GM19397 (cell line): ENCODE data around the gene TRO.

Experiments used
- ATAC-seq: cut with Tn5 transposase; IDR thresholded peaks from one replicate; pipeline ENCODE4 v1.9.1; 2021; ENCODE audit warnings: mild to moderate bottlenecking, moderate library complexity; ENCODE audit not compliant: unreplicated experiment

TRO gene

DNA sequence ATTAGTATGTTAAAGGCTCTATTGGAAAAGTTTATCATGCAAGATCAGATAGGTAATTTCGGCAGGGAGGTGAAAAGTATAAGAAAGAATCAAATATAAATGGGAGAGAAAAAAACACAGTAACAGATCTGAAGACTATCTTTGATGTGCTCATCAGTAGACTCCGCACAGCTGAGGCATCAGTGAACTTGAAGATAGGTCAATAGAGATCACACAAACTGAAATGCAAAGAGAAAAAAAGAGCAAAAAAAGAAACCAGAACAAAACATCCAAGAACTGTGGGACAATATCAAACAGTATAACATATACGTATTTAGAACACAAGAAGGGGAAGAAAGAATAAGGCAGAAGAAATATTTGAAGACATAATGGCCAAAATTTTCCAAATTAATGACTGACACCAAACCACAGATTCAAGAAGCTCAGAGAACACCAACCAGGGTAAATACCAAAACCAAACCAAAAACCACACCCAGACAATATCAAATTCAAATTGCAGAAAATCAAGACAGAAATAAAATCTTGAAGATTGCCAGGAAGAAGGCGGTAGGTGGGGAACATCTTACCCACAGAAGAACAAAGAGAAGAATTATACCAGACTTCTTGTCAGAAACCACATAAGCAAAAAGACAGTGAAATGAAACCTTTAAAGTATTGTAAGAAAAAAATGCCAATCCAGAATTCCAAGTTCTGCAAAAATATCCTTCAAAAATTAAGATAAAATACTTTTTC is 44.3 kb downstream of the TRO start:
- no peak for ATAC-seq

DNA sequence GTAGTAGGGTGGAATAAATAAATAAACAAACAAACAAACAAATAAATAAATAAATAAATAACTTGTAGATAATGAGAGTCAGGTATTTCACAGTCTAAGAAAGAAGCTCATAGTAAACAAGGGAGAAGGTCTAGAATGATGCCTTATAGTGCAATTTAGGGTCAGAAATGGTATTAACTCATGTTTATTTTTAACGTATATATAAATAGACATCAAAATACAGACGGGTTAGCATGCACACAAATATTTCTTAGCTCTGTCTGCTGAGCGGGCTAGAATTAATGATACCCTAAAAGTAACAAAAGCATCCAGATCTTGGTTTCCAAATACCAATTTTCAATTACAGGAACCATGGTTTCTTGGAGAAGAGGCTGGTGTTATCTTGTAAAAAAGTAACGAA is 56.8 kb downstream of the TRO start:
- no peak for ATAC-seq

DNA sequence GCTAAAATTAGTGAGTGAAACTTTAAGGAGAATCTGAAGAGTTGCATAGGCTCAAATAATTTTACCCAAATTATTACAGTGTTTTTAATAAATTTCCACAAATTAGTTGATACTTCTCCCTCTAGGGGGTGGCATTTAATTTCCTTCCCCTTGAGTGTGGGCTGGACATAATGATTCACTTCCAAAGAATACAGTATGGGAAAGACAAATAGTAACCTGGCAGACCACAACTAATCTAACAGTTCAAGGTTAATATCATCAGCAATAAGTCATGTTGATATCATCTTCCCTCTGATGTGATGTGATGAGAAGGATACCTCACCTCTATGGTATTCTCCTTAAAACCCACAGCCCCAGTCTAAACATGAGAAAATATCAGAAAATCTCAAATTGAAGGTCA is 57.8 kb downstream of the TRO start:
- no peak for ATAC-seq

- no peak for ATAC-seq
These were observed 58.8 kb downstream of the TRO start for GRCh38 chrX:54979432-54979831.

DNA sequence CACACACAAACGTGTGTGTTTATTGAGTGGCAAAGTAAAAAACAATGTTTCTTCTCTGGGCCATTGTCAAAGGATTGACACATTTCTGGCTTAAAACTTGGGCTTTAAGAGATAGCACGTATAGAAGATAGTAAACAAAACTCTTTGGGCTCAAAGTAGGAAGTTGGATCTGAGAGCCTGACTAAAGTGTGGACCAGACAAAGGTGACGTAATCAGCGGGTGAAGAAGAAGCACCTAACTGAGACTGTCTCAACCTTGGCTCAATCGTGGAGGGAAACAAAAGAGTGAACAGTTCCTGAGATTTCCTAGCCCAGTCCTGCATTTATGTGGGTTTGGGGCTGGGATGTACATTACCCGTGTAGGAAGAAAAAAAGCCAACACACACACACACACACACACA is 59.7 kb downstream of the TRO start:
- no peak for ATAC-seq
